Endothelial cell of hepatic sinusoid (primary cell): ENCODE measurements around the gene TMEM260.

Experiments
- in situ Hi-C: cut with HindIII; loops from 2 replicates; pipeline ENCODE4 v1.10.0; 2017; ENCODE audit warnings: low sequenced_read_pairs

The TMEM260 gene

DNA sequence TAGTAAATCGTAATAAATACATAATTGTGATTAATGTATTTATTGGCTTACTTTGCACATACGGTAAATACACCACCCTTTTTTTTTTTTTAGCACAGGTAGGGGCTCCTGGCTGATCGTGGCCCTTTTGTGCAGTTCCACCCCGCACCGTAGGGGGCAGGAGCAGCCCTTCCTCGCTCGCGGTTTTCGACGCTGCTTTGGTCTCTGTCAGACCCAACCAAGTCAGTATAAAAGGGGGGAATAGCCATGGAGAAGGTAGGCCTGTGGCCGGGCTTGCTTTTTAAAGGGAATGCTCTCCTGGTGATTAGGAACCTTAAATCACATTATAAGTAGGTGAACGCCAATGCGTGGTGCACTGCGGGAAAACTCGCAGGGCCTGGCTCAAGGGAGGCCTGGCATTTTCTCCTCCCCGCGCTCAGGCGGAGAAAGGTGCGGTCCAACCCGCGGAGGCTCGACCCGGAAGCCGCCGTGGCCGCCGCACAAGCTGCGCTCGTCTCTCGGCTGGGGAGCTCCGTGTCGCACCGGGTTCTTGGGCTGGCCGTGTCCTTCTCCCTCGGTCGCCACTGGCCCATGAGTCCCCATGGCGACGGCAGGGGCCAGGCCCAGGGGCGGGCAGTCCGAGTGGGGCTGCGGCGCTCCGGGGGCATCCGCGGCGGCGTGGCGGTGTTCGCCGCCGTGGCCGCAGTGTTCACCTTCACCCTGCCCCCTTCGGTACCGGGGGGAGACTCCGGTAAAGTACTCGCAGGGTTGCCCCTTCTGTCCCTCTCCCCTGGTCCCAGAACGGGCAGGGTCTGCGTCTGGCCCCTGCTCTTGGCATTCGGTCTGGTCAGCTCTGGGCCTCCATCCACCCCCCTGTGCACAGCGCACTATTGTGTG is at the start of gene TMEM260:
Gene TMEM260, plus strand, starts transcription at position 454 of the 876 bp plus-strand sequence. Its CDS starts 117 bp downstream, at position 571.
- in situ Hi-C loops, result loop anchor here (5.0 kb wide), 1 partner anchor 82 kb away; no protein-coding TSS in a partner anchor

DNA sequence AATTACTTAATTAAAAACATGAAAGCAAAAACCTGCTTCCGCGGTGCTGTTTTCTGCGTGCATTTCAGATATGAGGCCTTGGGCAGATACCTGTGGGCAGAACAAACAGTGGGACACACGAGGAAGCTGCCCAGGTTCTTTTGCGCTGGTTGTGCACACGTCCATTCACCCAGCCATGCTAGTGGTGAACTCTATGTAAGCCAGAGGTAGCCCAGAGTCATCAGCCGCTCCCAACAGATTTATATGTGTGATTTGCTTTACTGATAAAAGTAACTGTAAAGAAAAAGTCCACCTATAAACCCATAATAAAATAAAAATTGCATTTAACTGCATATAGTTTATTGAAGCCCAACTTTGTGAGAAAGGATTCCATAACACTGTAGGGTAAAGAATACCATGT is 47.1 kb upstream of the TMEM260 start:
- in situ Hi-C loops, result no loop called here

DNA sequence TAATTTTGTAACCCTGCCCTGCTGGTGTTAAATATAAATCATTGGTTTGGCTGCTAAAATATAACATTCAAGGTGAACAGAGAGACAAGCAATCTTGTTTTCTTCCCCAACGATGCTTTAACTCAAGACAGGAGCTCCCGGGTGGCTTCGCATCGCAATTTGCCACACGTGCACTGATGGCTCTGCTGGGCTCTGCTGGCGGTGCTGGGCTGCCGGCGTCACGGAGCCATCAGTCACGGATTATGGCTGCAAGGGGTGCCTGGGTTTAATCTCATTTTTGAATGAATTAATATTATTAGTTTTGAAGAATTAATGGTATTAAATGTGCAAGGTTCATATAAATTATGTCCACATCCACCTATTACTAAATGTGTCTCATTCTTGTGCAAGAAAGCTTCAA is 44.9 kb upstream of the TMEM260 start:
- in situ Hi-C loops, result no loop called here

DNA sequence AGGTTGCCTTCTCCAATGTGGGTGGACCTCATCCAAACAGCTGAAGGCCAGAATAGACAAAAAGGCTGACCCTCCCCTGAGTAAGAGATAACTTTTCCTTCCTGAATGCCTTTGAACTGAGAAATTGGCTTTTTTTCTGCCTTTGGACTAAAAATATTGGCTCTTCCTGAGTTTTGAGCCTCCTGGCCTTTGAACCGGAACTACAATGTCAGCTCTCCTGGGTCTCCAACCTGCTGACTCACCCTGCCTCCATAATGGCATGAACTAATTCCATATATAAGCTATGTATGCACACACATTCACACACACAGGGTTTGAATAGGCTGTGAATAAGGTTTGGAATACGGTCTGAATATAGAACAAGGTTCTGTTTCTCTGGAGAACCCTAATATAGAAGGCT is 39.7 kb upstream of the TMEM260 start:
- in situ Hi-C loops, result no loop called here

DNA sequence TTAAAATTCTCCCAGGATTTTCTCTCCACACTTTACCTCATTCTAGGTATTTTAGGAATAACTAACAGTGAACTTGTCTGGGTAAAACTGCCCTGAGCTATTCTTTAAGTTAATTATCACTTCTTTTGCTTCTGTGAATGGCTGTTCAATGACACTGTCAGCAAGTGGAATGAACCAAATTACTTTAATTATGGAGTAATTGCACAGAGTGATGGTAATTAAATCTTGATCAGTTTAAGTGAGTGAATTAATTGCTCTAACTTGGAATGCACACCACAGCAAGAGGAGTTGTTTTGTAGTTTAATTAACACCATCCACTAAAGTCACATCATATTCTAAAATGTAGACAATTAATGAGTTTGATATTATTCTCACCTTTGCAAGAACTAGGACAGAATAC is 36.2 kb upstream of the TMEM260 start:
- in situ Hi-C loops, result no loop called here

DNA sequence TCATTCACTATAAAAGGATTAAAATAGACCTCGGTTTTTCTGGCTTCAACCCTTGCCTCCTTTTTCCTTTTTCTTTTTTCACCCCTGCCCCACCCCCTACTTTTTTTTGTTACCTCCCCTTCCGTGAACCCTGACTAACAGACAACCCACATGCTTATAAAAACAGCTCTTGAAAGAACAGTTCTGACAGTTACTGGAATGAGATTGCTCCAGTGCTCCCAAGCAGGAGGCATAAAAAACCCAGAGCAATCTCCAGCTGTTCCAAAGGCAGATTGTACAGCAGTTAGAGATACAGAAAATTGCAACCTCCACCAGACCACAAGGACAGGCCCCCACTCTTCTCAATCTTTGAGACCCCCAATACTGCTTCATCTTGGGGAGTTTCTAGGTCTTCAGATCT is 29.9 kb upstream of the TMEM260 start:
- in situ Hi-C loops, result no loop called here

DNA sequence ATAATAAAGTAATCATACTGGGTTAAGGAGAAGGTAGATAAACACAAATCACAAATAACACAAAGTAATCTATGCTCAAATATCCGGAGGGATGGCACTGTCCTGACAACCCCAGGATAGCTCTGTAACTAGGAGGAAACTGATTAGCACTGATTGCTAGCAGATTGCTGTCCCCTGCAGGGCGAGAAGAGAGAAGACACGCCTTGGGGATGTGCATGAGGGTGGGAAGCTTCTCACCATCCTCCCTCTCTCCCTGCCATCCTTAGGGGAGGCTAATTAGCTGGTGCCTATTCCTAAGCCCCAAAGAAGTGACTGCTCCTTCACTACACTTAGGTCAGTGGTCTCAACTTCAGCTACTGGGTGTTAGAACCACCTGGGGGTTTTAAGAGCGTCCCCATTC is 27.0 kb upstream of the TMEM260 start:
- in situ Hi-C loops, result no loop called here

DNA sequence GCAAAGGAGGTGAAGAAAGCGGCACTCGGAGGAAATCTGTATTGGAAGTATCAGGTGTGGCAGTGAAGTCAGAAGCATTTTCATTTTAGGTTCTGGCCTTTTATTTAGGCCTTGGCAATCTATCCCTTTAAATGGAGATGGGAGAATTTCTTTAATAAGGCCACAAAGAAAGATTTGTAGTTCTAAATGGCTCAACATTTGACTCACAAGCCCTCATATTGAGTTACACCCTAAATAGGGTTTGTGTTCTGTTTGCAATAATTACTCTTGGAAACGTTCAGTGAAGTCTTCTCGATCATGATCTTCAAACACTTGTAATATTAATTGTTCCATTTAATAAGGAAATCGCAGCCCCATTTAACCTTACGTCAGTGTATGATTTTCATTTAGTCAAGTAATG is 25.3 kb upstream of the TMEM260 start:
- in situ Hi-C loops, result no loop called here

DNA sequence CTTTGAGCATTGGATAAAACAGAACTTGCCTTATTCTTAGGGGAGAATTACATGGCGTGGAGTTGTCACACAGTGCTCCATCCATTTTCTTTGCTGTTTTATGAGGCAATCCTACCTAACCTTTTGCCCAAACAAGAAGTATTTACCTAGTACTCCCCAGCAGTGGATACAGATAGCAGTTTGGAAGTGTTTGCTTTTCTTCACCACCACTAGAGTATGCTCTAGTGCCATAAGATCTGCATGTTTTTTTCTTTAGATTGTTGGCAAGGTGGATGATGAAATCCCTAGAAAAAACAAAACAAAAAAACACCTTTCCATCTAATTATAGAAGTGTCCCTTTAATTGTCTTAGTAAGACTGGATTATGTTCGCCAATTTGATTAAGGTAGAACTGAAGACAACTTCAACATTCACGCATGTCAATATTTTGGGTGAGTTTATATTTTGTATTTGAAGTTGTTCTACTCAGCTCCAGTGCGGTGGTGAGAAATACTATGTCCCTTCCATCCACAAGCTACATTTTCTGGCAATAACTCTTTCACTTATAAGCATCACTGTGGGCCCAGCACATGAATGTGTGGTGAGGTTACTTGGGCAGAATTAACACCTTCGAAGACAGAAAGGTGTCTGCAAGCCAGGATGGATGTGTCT is 23.6 kb upstream of the TMEM260 start:
- in situ Hi-C loops, result no loop called here

DNA sequence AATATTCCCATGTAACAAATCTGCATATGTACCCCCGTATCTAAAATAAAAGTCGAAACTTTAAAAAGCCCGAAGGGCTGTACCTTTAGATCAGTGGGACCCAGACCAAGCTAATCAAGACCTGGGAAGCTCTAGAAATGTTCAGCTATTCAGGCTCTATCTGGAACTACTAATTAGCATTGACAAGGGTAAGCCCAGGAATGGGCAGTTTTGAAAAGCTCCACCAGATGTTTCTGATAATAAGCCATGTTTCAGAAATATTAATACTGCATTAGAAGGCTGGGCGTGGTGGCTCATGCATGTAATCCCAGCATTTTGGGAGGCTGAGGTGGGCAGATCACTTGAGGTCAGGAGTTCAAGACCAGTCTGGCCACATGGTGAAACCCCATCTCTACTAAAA is 20.4 kb upstream of the TMEM260 start:
- in situ Hi-C loops, result no loop called here

DNA sequence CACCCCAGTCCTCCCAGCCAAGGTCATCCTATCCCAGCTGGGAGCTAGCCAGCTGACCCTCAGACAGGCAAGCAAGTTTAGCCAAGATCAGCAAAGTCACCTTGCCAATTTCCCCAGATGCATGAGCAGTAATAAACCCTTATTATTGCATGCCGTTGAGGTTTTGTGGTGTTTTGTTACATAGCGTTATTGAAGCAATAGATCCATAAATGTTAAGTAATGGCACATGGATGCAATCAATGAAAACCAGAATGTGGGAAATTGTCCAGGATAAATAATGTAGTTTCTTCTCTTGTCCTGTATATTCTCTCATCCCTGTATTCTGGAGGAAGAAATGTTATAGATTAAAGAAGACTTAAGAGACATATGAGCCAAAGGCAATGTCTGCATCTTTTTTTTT is 18.0 kb upstream of the TMEM260 start:
- in situ Hi-C loops, result no loop called here

DNA sequence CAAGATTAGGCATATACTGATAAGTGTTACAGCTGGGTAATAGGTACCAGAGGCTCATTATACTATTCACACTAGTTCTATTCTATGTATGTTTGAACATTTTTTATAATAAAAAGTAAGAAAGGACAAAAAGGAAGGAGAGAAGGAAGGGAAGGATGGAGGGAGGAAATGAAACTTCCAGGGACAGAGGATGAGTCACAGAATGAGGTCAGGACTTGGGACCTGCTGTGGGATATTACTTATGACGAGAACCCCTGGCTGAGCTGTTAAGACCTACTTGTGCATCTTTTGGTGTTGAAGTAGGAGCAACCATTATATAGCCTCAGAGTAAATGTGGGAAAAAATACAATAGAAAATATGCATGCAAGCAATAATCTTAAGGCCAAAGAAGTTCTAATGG is 16.7 kb upstream of the TMEM260 start:
- in situ Hi-C loops, result no loop called here

DNA sequence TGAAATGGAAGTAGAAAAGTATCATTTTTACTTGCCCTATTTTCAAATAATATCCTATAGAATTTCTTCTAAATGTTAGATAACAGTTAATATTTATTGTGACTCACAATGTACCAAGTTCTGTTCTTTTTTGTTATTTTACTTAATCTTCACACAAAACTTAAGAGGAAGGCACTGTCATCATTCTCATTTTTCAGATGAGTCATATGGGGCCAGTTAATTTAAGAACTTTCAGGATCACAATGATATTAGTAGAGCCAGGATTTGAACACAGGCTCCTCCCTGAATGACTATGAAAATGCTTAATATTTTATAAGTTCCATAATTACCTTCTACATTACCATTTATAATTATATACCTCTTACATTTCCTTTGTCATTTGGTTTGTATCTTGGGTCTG is 10.4 kb upstream of the TMEM260 start:
- in situ Hi-C loops, result no loop called here

DNA sequence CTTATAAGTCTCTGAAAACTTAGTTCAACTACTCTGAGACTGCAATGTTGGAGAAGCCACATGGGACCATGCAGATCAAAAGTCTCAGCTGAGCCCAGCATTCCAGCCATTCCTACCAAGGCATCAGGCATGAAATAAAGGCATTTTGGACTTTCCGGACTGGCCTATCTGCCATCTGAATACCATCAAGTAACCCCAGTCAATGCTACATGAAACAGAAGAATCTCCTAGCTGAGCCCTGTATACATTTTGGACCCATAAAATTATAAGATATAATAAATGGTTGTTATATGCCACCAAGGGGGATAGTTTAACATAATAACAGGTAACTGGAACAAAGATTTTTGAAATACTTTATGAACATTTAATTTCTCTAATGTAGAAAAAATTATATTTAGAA is 9.3 kb upstream of the TMEM260 start:
- in situ Hi-C loops, result no loop called here

DNA sequence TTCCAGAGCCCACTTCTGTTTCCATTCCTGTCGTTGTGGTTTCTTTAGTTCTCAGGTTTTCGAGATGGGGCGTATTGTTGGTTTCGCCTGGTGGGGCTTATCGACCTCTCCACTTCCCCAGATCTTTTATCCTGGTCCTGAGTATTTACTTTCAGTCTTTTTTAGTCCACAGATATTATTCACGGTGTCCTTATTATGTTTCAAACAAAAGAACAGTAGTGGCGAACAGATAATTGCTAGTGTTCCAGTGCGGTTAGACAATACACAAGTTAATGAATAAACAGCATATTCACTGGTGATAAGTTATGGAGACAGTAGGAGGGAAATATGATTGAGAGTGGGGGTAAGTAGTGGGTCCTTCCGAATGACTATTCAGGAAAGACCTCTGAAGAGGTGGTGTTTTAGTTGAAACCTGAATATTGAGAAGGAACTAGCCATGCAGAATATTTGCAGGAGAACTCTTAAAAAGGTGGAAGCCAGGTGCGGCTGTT is 668 bp downstream of the TMEM260 start:
- in situ Hi-C loops, result no loop called here

DNA sequence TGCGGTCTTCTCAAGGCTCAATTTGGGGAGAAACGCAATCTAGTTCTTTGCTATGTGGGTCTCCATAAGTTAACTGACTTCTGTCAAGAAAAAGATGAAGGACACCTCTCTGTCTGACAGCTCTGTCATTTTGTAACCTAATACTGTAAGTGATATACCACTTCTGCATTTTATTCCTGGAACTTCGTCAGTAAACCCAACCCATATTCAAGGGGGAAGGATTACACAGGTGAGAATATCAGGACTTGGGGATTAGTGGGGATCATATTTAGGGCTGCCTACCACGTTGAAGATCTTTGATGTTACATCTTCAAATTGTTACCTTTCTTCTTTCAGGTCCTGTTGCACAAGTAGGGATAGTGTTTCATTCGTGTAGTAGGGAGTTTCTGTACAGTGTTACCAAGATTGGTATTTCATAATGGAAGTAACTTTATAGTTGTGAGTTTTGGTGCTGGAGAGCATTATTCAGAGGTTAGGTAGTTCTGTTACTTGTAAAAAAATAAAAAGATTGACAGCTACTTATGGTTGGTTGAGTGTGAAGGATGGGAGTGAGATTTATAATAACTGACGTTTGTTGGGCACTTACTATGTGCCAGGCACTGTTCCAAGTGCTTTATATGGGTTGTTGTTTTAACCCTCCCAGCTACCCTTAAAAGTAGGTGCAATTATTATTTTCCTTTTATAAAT is 1.6 kb downstream of the TMEM260 start:
- in situ Hi-C loops, result no loop called here

DNA sequence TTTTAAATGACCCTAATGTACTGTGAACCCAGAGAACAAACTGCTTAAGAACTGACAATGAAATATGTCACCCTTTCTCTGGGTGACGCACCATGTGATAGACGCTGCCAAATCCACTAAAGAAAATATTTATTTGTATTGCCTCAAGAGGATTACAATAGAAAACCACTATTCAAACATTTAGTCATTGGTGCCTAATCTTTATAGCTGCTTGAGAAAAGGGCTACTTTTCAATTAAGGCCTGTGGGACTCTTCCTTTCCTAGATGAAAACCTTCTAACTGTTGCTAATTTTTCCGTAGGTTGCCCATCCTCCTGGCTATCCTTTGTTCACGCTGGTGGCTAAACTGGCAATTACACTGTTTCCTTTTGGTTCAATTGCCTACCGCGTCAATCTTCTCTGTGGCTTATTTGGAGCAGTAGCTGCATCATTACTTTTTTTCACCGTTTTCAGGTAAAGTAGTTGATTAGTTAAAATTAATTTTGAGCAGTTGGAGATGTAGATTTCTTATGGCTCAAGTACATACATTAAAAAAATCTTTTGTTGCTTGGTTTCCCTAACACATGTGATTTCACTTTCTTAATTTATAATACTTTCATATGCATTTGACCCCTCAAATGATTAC is 6.0 kb downstream of the TMEM260 start:
- in situ Hi-C loops, result no loop called here

DNA sequence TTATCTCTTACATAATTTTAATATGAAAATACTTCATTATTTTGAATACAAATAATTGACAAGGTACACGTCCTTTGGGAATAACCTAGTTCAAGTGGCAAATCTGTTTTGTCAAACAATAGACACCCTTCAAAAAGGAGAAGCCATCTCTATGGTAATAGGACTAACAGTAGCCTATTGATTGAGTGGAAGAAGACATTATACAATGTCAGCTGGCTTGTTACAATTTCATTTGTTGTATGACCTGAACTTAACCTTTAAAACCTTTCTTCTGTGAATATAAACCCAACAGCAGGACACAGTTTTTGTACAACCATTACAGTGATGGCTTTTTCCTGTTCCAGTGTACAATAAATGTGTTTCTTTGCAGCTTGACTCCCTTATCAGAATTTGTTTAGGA is 8.1 kb downstream of the TMEM260 start:
- in situ Hi-C loops, result no loop called here

DNA sequence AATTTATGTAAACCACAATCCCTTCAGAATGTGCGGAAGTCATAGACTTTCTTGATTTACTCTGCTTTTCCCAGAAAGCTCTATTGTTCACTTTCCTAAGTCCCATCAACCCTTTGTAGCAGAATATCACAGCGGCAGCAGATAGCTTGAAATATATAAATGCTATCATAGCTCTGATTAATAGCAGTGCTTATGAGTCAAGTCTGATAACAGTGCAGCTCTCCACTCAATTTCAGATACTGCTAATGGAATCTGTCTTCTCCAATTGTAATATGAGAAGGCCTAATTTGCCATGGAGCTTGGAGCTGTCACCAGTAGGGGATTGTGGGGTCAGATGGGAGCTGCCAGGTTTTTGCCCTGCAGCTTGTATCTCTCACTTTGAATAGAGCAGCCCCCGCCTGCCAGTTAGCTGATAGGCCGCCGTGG is 10.9 kb downstream of the TMEM260 start:
- in situ Hi-C loops, result no loop called here

DNA sequence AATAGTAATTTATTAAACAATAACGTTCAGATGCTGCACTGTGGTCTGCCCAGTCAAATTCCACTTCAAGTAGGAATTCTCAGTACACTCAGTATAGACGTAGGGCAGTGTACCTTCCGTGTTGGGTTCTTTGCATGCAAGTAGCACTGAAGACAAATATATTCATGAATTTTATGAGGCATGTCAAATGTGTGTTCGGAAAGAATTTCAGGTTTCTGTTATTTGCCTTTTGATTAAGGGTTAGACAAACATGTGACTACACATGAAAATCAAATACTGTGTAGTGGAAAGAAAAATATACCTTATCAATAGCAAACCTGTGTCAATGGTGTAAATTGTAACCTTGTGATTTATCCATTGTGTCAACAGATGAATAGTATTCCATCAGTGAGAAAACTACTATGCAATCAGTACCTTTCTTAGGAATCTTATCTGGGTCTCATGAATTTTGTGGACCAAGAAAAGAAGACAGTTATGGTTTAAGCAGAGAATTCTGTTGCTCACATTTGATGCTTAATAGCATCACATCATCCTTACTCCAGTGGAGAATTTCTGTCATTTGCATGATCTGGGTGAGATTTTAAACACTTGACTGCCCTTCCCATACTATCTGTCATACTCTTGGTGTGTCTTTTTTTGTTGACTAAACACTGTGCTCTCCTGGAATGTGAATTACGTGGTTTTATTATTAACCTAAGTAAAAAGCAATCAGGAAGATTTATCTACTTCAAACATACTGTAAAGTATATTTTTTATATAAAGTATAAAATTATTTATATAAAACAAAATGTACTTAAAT is 13.3 kb downstream of the TMEM260 start:
- in situ Hi-C loops, result no loop called here
